A549 (cell line): ENCODE data around the gene SP110. TPM values are rescaled to one million over a fixed set of nuclear protein-coding genes. Genes with fewer than 3 reads are reported as not detected.

Experiments
- ATAC-seq, 2 experiments: fragments of 200-7000 bp in 1 of 2; fragments of >200 bp in 1 of 2; cut with Nextera tagmentation in 1 of 2; cut with Tn5 transposase in 1 of 2; 3 replicates each; pipeline versions ENCODE4 v1.8.0 to v1.9.1; 2018 to 2020; ENCODE audit warnings: mild to moderate bottlenecking in 1 of 2, moderate library complexity in 1 of 2
- CTCF ChIA-PET: fragments of 300-600 bp; sonication (Branson Sonifier 250); formaldehyde crosslinking; extraction: SDS; loops from one replicate; lab custom pipeline; 2021; ENCODE audit warnings: antibody characterized with exemption, inconsistent platforms; lab: Yijun Ruan, JAX
- POLR2A ChIA-PET: fragments of 350-600 bp; formaldehyde crosslinking; extraction: SDS; loops from one replicate; lab custom pipeline; 2021; ENCODE audit warnings: antibody characterized with exemption, inconsistent platforms; lab: Yijun Ruan, JAX
- DNase-seq, 2 experiments: peaks; one replicate each; pipeline versions ENCODE4 v3.0.0 to v3.0.0-alpha.2; 2011 to 2016; ENCODE audit warnings: low read depth in 1 of 2, low spot score in 1 of 2
- FAIRE-seq: peaks from 2 replicates; lab custom pipeline; 2011; peaks lifted over from hg19 to GRCh38; lab: Jason Lieb, UNC
- H3K27ac ChIP-seq, 2 experiments: fragments of >200 bp; sonication (Bioruptor Twin); formaldehyde crosslinking; 3 replicates each; pipeline ENCODE4 v1.5.1; 2016 to 2017
- H3K4me1 ChIP-seq: fragments of >200 bp; sonication (Bioruptor Twin); formaldehyde crosslinking; 3 replicates; pipeline ENCODE4 v1.6.1; 2016
- H3K4me2 ChIP-seq: fragments of >200 bp; sonication (Bioruptor Twin); formaldehyde crosslinking; 3 replicates; pipeline ENCODE4 v1.6.1; 2016
- H3K4me3 ChIP-seq: fragments of >200 bp; sonication (Bioruptor Twin); formaldehyde crosslinking; 3 replicates; pipeline ENCODE4 v1.5.1; 2016
- H3K9me3 ChIP-seq: fragments of >200 bp; sonication (Bioruptor Twin); formaldehyde crosslinking; 3 replicates; pipeline ENCODE4 v1.6.1; 2016
- ATOH8 ChIP-seq: fragments of 250-450 bp; sonication (Bioruptor Pico); IDR thresholded peaks from 2 replicates; pipeline ENCODE4 v1.5.0; 2020; ENCODE audit warnings: low read depth, mild to moderate bottlenecking, moderate library complexity
- CEBPB ChIP-seq, 2 experiments: fragments of >200 bp in 1 of 2; sonication (Bioruptor Twin) in 1 of 2; formaldehyde crosslinking in 1 of 2; IDR thresholded peaks; 2 replicates each; pipeline ENCODE4 v1.6.1; 2012 to 2016
- CTCF ChIP-seq: fragments of >200 bp; sonication (Bioruptor Twin); formaldehyde crosslinking; IDR thresholded peaks from 3 replicates; pipeline ENCODE4 v1.5.1; 2016
- E2F6 ChIP-seq: IDR thresholded peaks from 2 replicates; pipeline ENCODE4 v1.6.1; 2012; ENCODE audit warnings: low read depth, borderline replicate concordance
- EHMT2 ChIP-seq: fragments of 200-600 bp; sonication (generic); IDR thresholded peaks from 2 replicates; pipeline ENCODE4 v1.6.1; 2016; ENCODE audit warnings: antibody characterized with exemption, low read depth, mild to moderate bottlenecking, moderate library complexity
- GATA3 ChIP-seq: IDR thresholded peaks from 2 replicates; pipeline ENCODE4 v1.6.1; 2012; ENCODE audit warnings: borderline replicate concordance
- HDAC2 ChIP-seq: fragments of 200-600 bp; sonication (generic); IDR thresholded peaks from 2 replicates; pipeline ENCODE4 v1.6.1; 2016
- HES2 ChIP-seq: fragments of >200 bp; sonication (Bioruptor Twin); formaldehyde crosslinking; IDR thresholded peaks from 2 replicates; pipeline ENCODE4 v1.6.1; 2016
- JUN ChIP-seq, 2 experiments: fragments of >200 bp; sonication (Bioruptor Twin); formaldehyde crosslinking; IDR thresholded peaks; 2 replicates in 1 of 2; 3 replicates in 1 of 2; pipeline ENCODE4 v1.6.1; 2016 to 2017
- KDM5A ChIP-seq: fragments of 200-600 bp; sonication (generic); IDR thresholded peaks from 2 replicates; pipeline ENCODE4 v1.6.1; 2016; ENCODE audit warnings: antibody characterized with exemption, mild to moderate bottlenecking
- MAX ChIP-seq: IDR thresholded peaks from 2 replicates; pipeline ENCODE4 v1.6.1; 2012
- MAZ ChIP-seq: fragments of 150-350 bp; IDR thresholded peaks from 2 replicates; pipeline ENCODE4 v1.6.1; 2014; ENCODE audit warnings: antibody characterized with exemption, low read depth, low read length, borderline replicate concordance
- POLR2A ChIP-seq: IDR thresholded peaks from 2 replicates; pipeline ENCODE4 v1.6.1; 2012; ENCODE audit warnings: mild to moderate bottlenecking, low read length
- POLR2AphosphoS2 ChIP-seq: conservative IDR thresholded peaks from 2 replicates; pipeline ENCODE4 v1.6.1; 2012; ENCODE audit warnings: low read length, improper control_type of control experiment, inconsistent platforms
- RAD21 ChIP-seq, 2 experiments: fragments of >200 bp in 1 of 2; sonication (Bioruptor Twin) in 1 of 2; formaldehyde crosslinking in 1 of 2; IDR thresholded peaks in 1 of 2; conservative IDR thresholded peaks in 1 of 2; 2 replicates in 1 of 2; 3 replicates in 1 of 2; pipeline ENCODE4 v1.6.1; 2012 to 2018; ENCODE audit warnings: inconsistent platforms in 1 of 2
- RNF2 ChIP-seq: fragments of 200-600 bp; sonication (generic); IDR thresholded peaks from 2 replicates; pipeline ENCODE4 v1.6.1; 2016; ENCODE audit warnings: low read depth, mild to moderate bottlenecking, antibody characterized with exemption, moderate library complexity, borderline replicate concordance
- USF2 ChIP-seq: fragments of 450-650 bp; IDR thresholded peaks from 2 replicates; pipeline ENCODE4 v1.6.1; 2014; ENCODE audit warnings: antibody characterized with exemption
- ZFP36 ChIP-seq: fragments of 450-650 bp; IDR thresholded peaks from 2 replicates; pipeline ENCODE4 v1.6.1; 2014; ENCODE audit warnings: borderline replicate concordance; ENCODE audit not compliant: partially characterized antibody
- WGBS: methylation state at CpG from one replicate; pipeline ENCODE4 v1.1.6; 2017; ENCODE audit errors: missing lambda C conversion rate; 5-methylcytosine and 5-hydroxymethylcytosine counted together
- polyA minus RNA-seq: library from RNA; depleted of rRNA, polyadenylated mRNA; stranded (reverse); fragments of >200 nt; gene quantifications from 2 replicates; pipeline ENCODE4 v1.2.3, GENCODE V29; 2011; rRNA and poly(A)+ RNA removed
- polyA plus RNA-seq, 4 experiments: library from polyadenylated mRNA; depleted of rRNA in 3 of 4; stranded (reverse); fragments of >200 nt; fragmentation: RNase III in 1 of 4; extraction: RNeasy Plus Mini Kit Qiagen cat#74134 plus additional on column Dnase treatment in 1 of 4; gene quantifications; 2 replicates in 3 of 4; 3 replicates in 1 of 4; pipeline ENCODE4 v1.2.3, GENCODE V29; 2011 to 2017

The SP110 gene
- polyA plus RNA-seq (2011; rRNA removed) (3.6 and 4.1 TPM in 2 replicates), polyA plus RNA-seq (2017; fragmentation: RNase III; extraction: RNeasy Plus Mini Kit Qiagen cat#74134 plus additional on column Dnase treatment) (4.6 to 6.0 TPM (median 5.3 TPM) in 3 replicates), polyA minus RNA-seq (3.1 and 7.0 TPM in 2 replicates)
- polyA plus RNA-seq (2012; cell fraction: cytosol; rRNA removed) = 2.7 TPM in 2 replicates
- 3.2 and 3.5 TPM in 2 replicates for polyA plus RNA-seq (2012; cell fraction: nucleus; rRNA removed)

GRCh38 chr2:230219419-230220331 is at the start of gene SP110:
Gene SP110, minus strand, starts transcription at chr2:230219984. Its CDS starts 3,057 bp downstream, at chr2:230216927.
- Histone ChIP-seq H3K9me3 (no peaks in the 10 kb centered on the region), H3K4me1 (peaks cover 7% of the 10 kb centered on the region; the same call in 2 of the 3 replicates), H3K4me2 (peak within 1 kb of the TSS; percentile 89), H3K27ac (peak within 1 kb of the TSS; percentile 68 to 91), H3K4me3 (peak within 1 kb of the TSS; percentile 61)
- ChIA-PET CTCF (no interaction called here), POLR2A (no interaction called here)
- FAIRE-seq (no peak), DNase-seq (peak; percentile 47 to 70), ATAC-seq (peak; percentile 94 to 95)
- TF ChIP-seq POLR2A (0 out of 2 replicates have a peak, but pooled peaks have one; percentile 13), ATOH8 (CRISPR knock-in tag) (no peak), GATA3 (no peak), POLR2AphosphoS2 (no peak), HES2 (no peak), RNF2 (no peak), MAX (peak; percentile 57), CEBPB (IDR thresholded peaks at IDR 0.05) (no peak), HDAC2 (no peak)
- 2% methylated on average over 19 of the region's 19 CpGs for WGBS

- ChIA-PET CTCF (interaction anchor here (0.7 kb wide), 1 partner anchor 140 kb away, joined by 3 read pairs; no protein-coding TSS in a partner anchor), POLR2A (no interaction called here)
- FAIRE-seq (no peak), ATAC-seq (no peak), DNase-seq (no peak)
- H3K9me3 ChIP-seq = peaks cover 4% of the 10 kb centered on the region; the same call in 1 of the 3 replicates
- no peak overlapping the region for H3K4me2 ChIP-seq
- no peak for TF ChIP-seq CTCF
- no peak for TF ChIP-seq CEBPB (IDR thresholded peaks at IDR 0.05)
- TF ChIP-seq E2F6 = no peak
- TF ChIP-seq KDM5A = no peak
- TF ChIP-seq EHMT2 = no peak
- no peak for TF ChIP-seq MAX
- TF ChIP-seq MAZ = no peak
- TF ChIP-seq ZFP36 = no peak
- TF ChIP-seq RAD21 (conservative IDR thresholded peaks at IDR 0.05 in 1 of 2, IDR thresholded peaks at IDR 0.05 in 1 of 2) = no peak
- no peak for TF ChIP-seq JUN (IDR thresholded peaks at IDR 0.05)
- no peak for TF ChIP-seq USF2
- 8% methylated on average over 3 of the region's 3 CpGs for WGBS
- H3K4me3 ChIP-seq = no peak overlapping the region
- no peaks in the 10 kb centered on the region for H3K4me1 ChIP-seq
- H3K27ac ChIP-seq = no peak overlapping the region
Observed at GRCh38 chr2:230268606-230269243, 48.9 kb upstream of the SP110 start.
